B cell (primary cell): ENCODE results near the gene IBA57. TPM values are rescaled to one million over a fixed set of nuclear protein-coding genes. Genes with fewer than 3 reads are reported as not detected.

Source experiments
- ATAC-seq: fragments of 200-7000 bp; cut with Tn5 transposase; one replicate; pipeline ENCODE4 v1.10.0; 2021; ENCODE audit warnings: low read depth, mild to moderate bottlenecking, moderate number of reproducible peaks, moderate library complexity
- CTCF ChIA-PET: fragments of 350-600 bp; sonication (Branson Sonifier 250); formaldehyde crosslinking; loops from one replicate; lab custom pipeline; 2021; ENCODE audit warnings: antibody characterized with exemption, inconsistent platforms; lab: Charles Lee
- POLR2A ChIA-PET: fragments of 350-600 bp; sonication (Branson Sonifier 250); formaldehyde crosslinking; loops from one replicate; lab custom pipeline; 2021; ENCODE audit warnings: antibody characterized with exemption; lab: Charles Lee
- DNase-seq: peaks from one replicate; pipeline ENCODE4 v3.0.0; 2013
- H2AFZ ChIP-seq: 2 replicates; pipeline ENCODE4 v1.6.1; 2012; ENCODE audit warnings: mild to moderate bottlenecking, low read depth, low read length; ENCODE audit not compliant: insufficient read depth, poor library complexity, severe bottlenecking
- H3K27ac ChIP-seq, 2 donors: 1 replicate in 1 of 2; 2 replicates in 1 of 2; pipeline ENCODE4 v1.5.1; 2012 to 2013; ENCODE audit warnings: low read length in 2 of 2, mild to moderate bottlenecking in 2 of 2, moderate library complexity in 1 of 2
- H3K27me3 ChIP-seq, 4 experiments: fragments of 200-600 bp in 1 of 4; sonication (generic) in 1 of 4; replicated peaks in 1 of 4; 1 replicate in 2 of 4; 2 replicates in 2 of 4; pipeline versions ENCODE4 v1.6.1 to v1.7.0; 2013 to 2016; ENCODE audit warnings: low read length in 3 of 4, mild to moderate bottlenecking in 2 of 4, mixed read lengths in 1 of 4, moderate library complexity in 1 of 4; ENCODE audit not compliant: insufficient read depth in 4 of 4, control insufficient read depth in 3 of 4; ENCODE audit errors: control extremely low read depth in 1 of 4
- H3K36me3 ChIP-seq, 2 experiments: replicated peaks in 1 of 2; 1 replicate in 1 of 2; 2 replicates in 1 of 2; pipeline versions ENCODE4 v1.6.1 to v1.7.1; 2013; ENCODE audit warnings: low read length in 1 of 2; ENCODE audit not compliant: insufficient read depth in 2 of 2, control insufficient read depth in 1 of 2; ENCODE audit errors: control extremely low read depth in 1 of 2, extremely low read depth in 1 of 2
- H3K4me1 ChIP-seq, 2 donors: fragments of 200-600 bp in 1 of 2; sonication (generic) in 1 of 2; 1 replicate in 1 of 2; 2 replicates in 1 of 2; pipeline versions ENCODE4 v1.5.1 to v1.6.1; 2013 to 2017; ENCODE audit warnings: low read length in 2 of 2; ENCODE audit not compliant: control insufficient read depth in 2 of 2, insufficient read depth in 2 of 2
- H3K4me2 ChIP-seq: replicated peaks from 2 replicates; pipeline ENCODE3; 2012; ENCODE audit warnings: mild to moderate bottlenecking, low read depth, low read length; ENCODE audit not compliant: poor library complexity, severe bottlenecking
- H3K4me3 ChIP-seq, 5 experiments: fragments of 200-600 bp in 1 of 5; sonication (generic) in 1 of 5; 1 replicate in 3 of 5; 2 replicates in 2 of 5; pipeline versions ENCODE4 v1.5.1 to v1.7.0; 2011 to 2016; ENCODE audit warnings: low read length in 4 of 5, mild to moderate bottlenecking in 4 of 5, low read depth in 2 of 5, control low read depth in 1 of 5, moderate library complexity in 1 of 5; ENCODE audit not compliant: insufficient read depth in 1 of 5; ENCODE audit errors: control extremely low read depth in 1 of 5, extremely low read depth in 1 of 5
- H3K79me2 ChIP-seq: fragments of 200-600 bp; sonication (generic); one replicate; pipeline ENCODE4 v1.6.0; 2016; ENCODE audit warnings: low read length; ENCODE audit not compliant: control insufficient read depth, insufficient read depth
- H3K9ac ChIP-seq: fragments of 200-600 bp; sonication (generic); 2 replicates; pipeline ENCODE4 v1.6.1; 2017; ENCODE audit warnings: mild to moderate bottlenecking, low read length, moderate library complexity
- H3K9me3 ChIP-seq, 3 donors: one replicate each; pipeline versions ENCODE4 v1.6.1 to v1.7.1; 2013; ENCODE audit warnings: low read length in 2 of 3; ENCODE audit not compliant: control insufficient read depth in 2 of 3, insufficient read depth in 1 of 3; ENCODE audit errors: control extremely low read depth in 1 of 3
- H4K20me1 ChIP-seq: 2 replicates; pipeline ENCODE4 v1.6.0; 2012; ENCODE audit warnings: mild to moderate bottlenecking, low read length; ENCODE audit not compliant: insufficient read depth, control insufficient read depth, poor library complexity, severe bottlenecking
- H3K27ac Mint-ChIP-seq: one replicate; pipeline ENCODE4 v1.8.0; 2021; ENCODE audit warnings: mixed read lengths
- H3K27me3 Mint-ChIP-seq: one replicate; pipeline ENCODE4 v1.8.0; 2021; ENCODE audit warnings: mixed read lengths
- H3K4me1 Mint-ChIP-seq: one replicate; pipeline ENCODE4 v1.8.0; 2021; ENCODE audit warnings: mixed read lengths
- H3K4me3 Mint-ChIP-seq: one replicate; pipeline ENCODE4 v1.8.0; 2021; ENCODE audit warnings: mixed read lengths
- H3K9me3 Mint-ChIP-seq: one replicate; pipeline ENCODE4 v1.8.0; 2022; ENCODE audit warnings: mixed read lengths; ENCODE audit not compliant: insufficient read depth
- EZH2 ChIP-seq: IDR thresholded peaks from 2 replicates; pipeline ENCODE4 v1.6.1; 2012; ENCODE audit warnings: borderline replicate concordance, low read depth, mild to moderate bottlenecking, moderate library complexity, low read length; ENCODE audit not compliant: insufficient read depth, poor library complexity, severe bottlenecking
- WGBS: methylation state at CpG from one replicate; pipeline ENCODE4 v1.1.5; 2013; ENCODE audit warnings: missing lambda C conversion rate; ENCODE audit not compliant: insufficient coverage; 5-methylcytosine and 5-hydroxymethylcytosine counted together
- intact Hi-C: fragments of 100-400 bp; cut with micrococcal nuclease; formaldehyde crosslinking; loops from one replicate; pipeline ENCODE4 v1.10.0; 2022
- polyA plus RNA-seq: library from polyadenylated mRNA; depleted of rRNA; stranded (reverse); fragments of >200 nt; gene quantifications from 2 replicates; pipeline ENCODE4 v1.2.3, GENCODE V29; 2012
- total RNA-seq, 2 donors: library from RNA; stranded (reverse); fragments of 120-200 nt in 1 of 2; gene quantifications; 1 replicate in 1 of 2; 2 replicates in 1 of 2; pipeline versions ENCODE4 v1.2.3 to v1.2.4, GENCODE V29; 2013 to 2022
- TF ChIP-seq, protein P1 (sequence below): fragments of 200-600 bp; IDR thresholded peaks from one replicate; pipeline ENCODE4 v1.8.0; 2022; ENCODE audit warnings: antibody characterized with exemption, mild to moderate bottlenecking

The IBA57 gene
- total and polyA plus RNA-seq, 2 donors (not counting 1 experiment from before 2014, with no cell fraction given): 5.2 to 12.8 TPM

DNA sequence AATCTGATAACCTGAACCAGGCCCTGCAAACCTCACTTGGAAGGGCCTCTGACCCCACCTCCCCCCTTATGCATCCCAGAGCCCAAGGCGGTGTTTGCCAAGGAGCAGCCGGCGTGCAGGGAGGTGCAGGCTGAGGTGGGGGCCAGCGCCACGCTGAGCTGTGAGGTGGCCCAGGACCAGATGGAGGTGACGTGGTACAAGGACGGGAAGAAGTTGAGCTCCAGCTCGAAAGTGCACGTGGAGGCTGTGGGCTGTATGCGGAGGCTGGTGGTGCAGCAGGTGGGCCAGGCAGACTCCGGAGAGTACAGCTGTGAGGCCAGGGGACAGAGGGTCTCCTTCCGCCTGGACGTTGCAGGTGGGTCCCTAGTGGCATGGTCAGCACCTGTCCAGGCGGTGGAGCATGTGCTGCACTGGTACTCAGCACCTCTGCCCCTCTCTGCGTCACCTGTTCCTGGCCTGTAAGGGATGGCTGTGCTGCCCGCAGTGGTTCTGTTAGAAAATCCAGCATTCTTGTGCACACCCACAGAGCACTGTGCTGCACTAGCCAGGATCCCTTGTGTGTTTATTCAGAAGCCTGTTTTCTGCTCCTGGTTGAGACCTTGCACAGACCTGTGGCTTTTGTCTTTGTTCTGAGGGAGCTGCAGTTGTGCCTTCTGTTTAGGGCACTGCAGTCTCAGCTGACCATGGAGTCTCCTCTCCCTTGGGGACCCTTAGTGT lies 53.8 kb downstream of the IBA57 start:
- Histone ChIP-seq H3K36me3 (peaks cover 0 to 3% of the 10 kb centered on the region in 2 experiments), H3K79me2 (no peaks in the 10 kb centered on the region), H3K4me2 (no peak overlapping the region), H3K4me1 (no peaks in the 10 kb centered on the region), H3K9me3 (peaks cover 0 to 4% (median 0%) of the 10 kb centered on the region in 3 donors), H3K9ac (no peak overlapping the region), H2AFZ (no peak overlapping the region), H3K4me3 (no peak overlapping the region), H4K20me1 (no peaks in the 10 kb centered on the region), H3K27ac (no peak overlapping the region), H3K27me3 (no peaks in the 10 kb centered on the region)
- POLR2A ChIA-PET: no interaction called here
- no peaks in the 10 kb centered on the region for H3K4me1 Mint-ChIP-seq
- H3K9me3 Mint-ChIP-seq: no peaks in the 10 kb centered on the region
- ATAC-seq: no peak
- no peak overlapping the region for H3K27ac Mint-ChIP-seq
- CTCF ChIA-PET: no interaction called here
- no peak for TF ChIP-seq EZH2
- TF ChIP-seq, protein P1, sequence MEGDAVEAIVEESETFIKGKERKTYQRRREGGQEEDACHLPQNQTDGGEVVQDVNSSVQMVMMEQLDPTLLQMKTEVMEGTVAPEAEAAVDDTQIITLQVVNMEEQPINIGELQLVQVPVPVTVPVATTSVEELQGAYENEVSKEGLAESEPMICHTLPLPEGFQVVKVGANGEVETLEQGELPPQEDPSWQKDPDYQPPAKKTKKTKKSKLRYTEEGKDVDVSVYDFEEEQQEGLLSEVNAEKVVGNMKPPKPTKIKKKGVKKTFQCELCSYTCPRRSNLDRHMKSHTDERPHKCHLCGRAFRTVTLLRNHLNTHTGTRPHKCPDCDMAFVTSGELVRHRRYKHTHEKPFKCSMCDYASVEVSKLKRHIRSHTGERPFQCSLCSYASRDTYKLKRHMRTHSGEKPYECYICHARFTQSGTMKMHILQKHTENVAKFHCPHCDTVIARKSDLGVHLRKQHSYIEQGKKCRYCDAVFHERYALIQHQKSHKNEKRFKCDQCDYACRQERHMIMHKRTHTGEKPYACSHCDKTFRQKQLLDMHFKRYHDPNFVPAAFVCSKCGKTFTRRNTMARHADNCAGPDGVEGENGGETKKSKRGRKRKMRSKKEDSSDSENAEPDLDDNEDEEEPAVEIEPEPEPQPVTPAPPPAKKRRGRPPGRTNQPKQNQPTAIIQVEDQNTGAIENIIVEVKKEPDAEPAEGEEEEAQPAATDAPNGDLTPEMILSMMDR: no peak
- WGBS: 93% methylated on average over 16 of the region's 16 CpGs
- no peak for DNase-seq
- H3K27me3 Mint-ChIP-seq: no peaks in the 10 kb centered on the region
- intact Hi-C loops: no loop called here
- H3K4me3 Mint-ChIP-seq: no peak overlapping the region

DNA sequence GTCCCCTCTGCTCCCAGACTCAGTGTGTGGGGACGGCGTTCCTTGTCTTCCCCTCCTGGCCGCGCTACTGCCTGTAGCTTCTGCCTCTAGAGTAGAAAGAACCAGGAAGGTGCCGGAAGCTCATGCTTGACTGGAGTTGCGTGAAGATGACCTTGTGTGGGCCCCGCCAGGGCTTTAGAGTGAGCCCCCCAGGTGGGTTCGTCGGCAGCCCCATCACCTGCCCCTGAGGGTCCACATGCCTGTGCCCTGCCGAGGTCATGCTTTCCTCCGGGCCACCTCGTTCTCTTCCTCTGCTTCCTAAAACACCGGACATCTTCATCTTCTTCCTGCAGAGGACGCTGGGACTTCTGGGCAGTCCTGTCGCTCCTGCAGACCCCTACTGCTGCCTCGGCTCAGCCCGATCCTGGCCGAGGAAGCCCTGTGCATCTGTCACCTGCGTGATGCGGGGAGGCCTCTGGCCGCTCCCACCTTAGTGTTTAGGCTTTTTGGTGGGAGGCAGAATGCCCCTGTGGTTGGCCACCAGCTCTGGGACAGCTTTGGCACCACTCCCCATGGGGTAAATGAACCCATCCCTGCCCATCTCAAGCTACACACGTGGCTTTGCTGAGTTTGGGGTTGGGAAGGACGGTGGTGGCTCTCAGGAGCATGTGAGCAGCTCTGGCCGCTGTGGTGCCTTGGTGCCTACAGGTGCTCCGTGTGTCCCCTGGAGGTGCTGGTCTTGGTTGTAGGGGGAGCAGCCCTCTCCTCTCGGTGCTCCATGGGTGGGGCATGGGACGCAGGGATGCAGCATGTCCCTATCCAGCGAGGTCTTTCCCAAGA lies 54.6 kb downstream of the IBA57 start:
- CTCF ChIA-PET: no interaction called here

More for the DNA sequence above, 54.6 kb downstream of the IBA57 start:
- no peaks in the 10 kb centered on the region for H4K20me1 ChIP-seq
- H3K79me2 ChIP-seq: no peaks in the 10 kb centered on the region
- H3K9me3 ChIP-seq: peaks cover 0 to 11% (median 5%) of the 10 kb centered on the region in 3 donors
- intact Hi-C loops: no loop called here
- H3K9ac ChIP-seq: no peak overlapping the region
- no peak overlapping the region for H3K4me3 ChIP-seq
- TF ChIP-seq, protein P1: no peak
- no peak for TF ChIP-seq EZH2
- DNase-seq: no peak
- no peak overlapping the region for H3K27ac ChIP-seq
- H3K27me3 ChIP-seq: no peaks in the 10 kb centered on the region
- ATAC-seq: no peak
- H3K4me2 ChIP-seq: no peak overlapping the region
- H3K4me1 ChIP-seq: no peaks in the 10 kb centered on the region
- Mint-ChIP-seq H3K4me1 (no peaks in the 10 kb centered on the region), H3K9me3 (no peaks in the 10 kb centered on the region), H3K27me3 (no peaks in the 10 kb centered on the region), H3K27ac (no peak overlapping the region), H3K4me3 (no peak overlapping the region)
- WGBS: 92% methylated on average over 27 of the region's 28 CpGs
- H3K36me3 ChIP-seq: peaks cover 0 to 8% of the 10 kb centered on the region in 2 experiments
- H2AFZ ChIP-seq: no peak overlapping the region
- POLR2A ChIA-PET: no interaction called here
